Measurements from ENCODE around the gene GPC1. TPM values are rescaled to one million over a fixed set of nuclear protein-coding genes. Genes with fewer than 3 reads are reported as not detected.

Gene GPC1
- polyA plus RNA-seq, 6 donors from 2014 or later, result 0.12 to 0.47 (median 0.36) TPM; not detected in 1

DNA sequence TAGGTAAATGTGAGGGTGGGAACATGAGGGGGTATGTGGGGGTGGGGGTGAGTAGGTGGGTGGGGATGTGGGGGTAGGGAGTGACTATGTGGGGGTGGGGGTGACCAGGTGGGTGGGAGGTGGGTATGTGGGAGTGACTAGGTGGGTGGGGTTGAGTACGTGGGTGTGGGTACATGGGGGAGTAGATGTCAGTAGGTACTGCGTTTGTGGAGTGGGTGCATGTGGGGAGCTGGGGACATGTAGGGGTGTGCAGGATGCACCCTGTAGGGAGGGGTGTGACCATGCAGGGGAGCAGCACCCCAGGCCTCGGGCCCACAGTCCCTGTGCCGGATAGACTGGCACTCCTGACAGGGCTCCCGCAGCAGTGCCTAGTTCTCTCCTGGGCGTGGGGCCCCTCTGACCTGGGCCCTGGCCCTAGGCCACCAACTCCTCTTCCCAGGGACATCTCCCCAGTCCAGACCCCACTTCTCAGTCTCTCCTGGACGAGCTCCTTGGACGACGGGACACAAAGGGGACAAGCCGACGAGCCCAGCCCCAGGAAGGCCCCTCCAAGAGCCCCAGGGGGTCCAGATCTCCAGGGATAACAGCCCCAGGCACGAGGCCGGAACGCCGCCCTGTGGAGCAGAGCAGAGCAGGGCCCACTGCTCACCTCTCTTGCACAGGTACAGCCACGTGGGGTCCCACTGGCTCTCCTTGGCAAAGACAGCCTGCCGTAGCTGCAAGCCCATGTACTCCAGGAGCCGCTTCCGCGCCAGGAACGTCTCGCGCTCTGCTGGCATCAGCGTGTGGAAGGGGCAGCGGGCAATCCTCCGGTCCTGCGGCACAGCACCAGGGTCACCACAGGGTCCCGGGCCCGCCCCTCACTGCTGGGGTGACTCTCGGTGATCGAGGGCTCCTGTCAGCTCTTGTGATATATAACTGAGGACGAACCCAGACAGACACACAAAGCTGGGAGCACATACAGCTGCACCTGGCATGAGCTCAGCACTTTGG, 64.1 kb downstream of the GPC1 start:
- DNase-seq (no peak), ATAC-seq (ENCODE audit: low read depth in 2 of 2) (no peak)
- no peak overlapping the region for H3K27ac Mint-ChIP-seq
- peaks cover 0 to 11% (median 2%) of the 10 kb centered on the region in 3 donors for H3K4me1 Mint-ChIP-seq
- H3K36me3 Mint-ChIP-seq, result peaks cover 15 to 40% of the 10 kb centered on the region in 2 donors
- H3K9me3 Mint-ChIP-seq, result peaks cover 0 to 7% (median 4%) of the 10 kb centered on the region in 7 donors
- H3K4me3 Mint-ChIP-seq, result no peak overlapping the region
- no peaks in the 10 kb centered on the region for H3K27me3 Mint-ChIP-seq

DNA sequence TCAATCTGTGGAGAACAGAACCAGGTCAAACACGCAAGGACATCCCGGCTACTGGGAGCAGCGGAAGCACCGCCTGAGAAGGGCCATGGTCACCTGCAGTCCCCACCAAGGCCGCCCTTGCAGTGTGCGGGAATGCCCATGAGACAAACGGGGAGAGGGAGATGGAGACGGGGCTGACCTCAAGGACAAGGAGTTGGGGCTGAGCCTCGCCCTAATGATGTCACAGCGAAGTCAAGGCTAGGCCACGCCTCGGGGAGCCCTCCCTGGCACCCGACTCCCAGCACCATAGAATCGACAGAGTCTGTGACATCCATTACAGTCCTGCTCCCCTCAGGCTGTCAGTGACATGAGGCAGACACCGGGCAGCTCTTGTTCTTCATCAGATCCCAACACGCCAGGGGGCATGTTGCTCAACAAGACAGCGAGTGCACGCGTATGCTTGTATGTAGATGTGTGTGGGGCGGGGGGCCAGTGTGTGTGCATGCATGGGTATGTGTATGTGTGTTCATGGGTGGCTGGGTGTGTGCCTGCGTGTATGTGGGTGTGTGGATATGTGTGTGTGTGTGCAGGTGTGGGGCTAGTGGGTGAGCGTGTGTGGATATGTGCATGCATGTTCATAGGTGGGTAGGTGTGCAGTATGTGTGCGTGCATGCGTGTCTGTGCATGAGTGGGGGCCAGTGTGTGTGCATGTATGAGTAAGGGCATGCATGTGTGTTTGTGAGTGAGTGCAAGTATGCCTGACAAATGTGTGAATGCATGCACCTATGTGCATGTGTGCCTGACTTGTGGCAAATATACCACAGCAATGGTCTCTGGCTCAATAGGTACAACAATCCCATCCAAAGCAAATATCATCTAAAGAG, 65.3 kb downstream of the GPC1 start:
- peaks cover 12 to 33% of the 10 kb centered on the region in 2 donors for H3K36me3 Mint-ChIP-seq

DNA sequence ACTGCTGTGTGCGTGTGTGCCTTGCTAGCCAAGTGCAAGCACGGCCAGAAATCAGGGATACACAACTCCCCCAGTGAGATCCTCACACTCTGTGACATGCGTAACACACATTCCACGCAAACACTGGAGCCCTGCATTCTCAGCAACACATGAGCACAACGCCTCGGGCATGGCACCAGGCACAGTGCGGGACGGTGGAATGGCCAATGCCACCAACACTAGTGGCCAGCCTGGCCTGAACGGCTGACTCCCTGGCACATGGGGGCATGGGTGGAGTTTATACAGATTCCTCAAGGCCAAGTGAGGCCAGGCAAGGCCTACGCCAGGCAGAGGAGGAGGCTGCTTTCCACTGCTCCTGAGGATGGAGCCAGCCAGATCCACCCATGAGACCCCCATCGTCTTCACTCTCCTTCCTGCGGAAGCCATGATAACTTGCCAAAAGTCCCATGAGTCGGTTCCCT, 66.1 kb downstream of the GPC1 start:
- Mint-ChIP-seq H3K9me3 (no peaks in the 10 kb centered on the region), H3K36me3 (peaks cover 5 to 25% of the 10 kb centered on the region in 2 donors), H3K4me3 (no peak overlapping the region), H3K27ac (no peak overlapping the region), H3K4me1 (peaks cover 0 to 11% (median 2%) of the 10 kb centered on the region in 3 donors), H3K27me3 (no peaks in the 10 kb centered on the region)
- no peak for DNase-seq
- no peak for ATAC-seq (ENCODE audit: low read depth in 2 of 2)

More for the DNA sequence above, 65.3 kb downstream of the GPC1 start:
- Mint-ChIP-seq H3K27me3 (no peaks in the 10 kb centered on the region), H3K4me1 (peaks cover 0 to 11% (median 2%) of the 10 kb centered on the region in 3 donors), H3K4me3 (no peak overlapping the region), H3K27ac (peak overlapping the region in 2 of 6 donors; percentile 1 to 47), H3K9me3 (peaks cover 0 to 2% (median 0%) of the 10 kb centered on the region in 7 donors)
- DNase-seq, result no peak
- ATAC-seq (ENCODE audit: low read depth in 2 of 2), result no peak

DNA sequence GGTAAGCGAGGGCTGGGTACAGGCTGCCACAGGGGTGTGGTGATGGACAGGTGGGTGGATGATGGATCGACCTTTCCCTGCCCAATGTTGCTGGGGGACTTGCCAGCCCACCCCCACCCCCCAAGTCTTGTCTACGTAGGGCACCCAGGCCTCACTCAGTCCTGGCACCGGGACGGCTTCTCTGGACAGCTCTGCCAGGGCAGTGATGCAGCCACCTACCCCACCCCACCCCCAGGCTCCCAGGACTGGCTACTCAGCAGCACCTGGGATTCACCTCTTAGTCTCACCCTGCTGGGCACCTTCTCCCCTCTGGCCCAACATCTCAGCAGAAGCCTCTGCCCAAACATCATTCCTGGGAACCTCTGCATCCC, 66.6 kb downstream of the GPC1 start:
- no peak overlapping the region for H3K4me3 Mint-ChIP-seq
- H3K27me3 Mint-ChIP-seq, result no peaks in the 10 kb centered on the region
- DNase-seq, result no peak
- no peaks in the 10 kb centered on the region for H3K9me3 Mint-ChIP-seq
- peaks cover 0 to 11% (median 2%) of the 10 kb centered on the region in 3 donors for H3K4me1 Mint-ChIP-seq
- H3K36me3 Mint-ChIP-seq, result peaks cover 5 to 23% of the 10 kb centered on the region in 2 donors
- no peak for ATAC-seq (ENCODE audit: low read depth in 2 of 2)
- H3K27ac Mint-ChIP-seq, result no peak overlapping the region

DNA sequence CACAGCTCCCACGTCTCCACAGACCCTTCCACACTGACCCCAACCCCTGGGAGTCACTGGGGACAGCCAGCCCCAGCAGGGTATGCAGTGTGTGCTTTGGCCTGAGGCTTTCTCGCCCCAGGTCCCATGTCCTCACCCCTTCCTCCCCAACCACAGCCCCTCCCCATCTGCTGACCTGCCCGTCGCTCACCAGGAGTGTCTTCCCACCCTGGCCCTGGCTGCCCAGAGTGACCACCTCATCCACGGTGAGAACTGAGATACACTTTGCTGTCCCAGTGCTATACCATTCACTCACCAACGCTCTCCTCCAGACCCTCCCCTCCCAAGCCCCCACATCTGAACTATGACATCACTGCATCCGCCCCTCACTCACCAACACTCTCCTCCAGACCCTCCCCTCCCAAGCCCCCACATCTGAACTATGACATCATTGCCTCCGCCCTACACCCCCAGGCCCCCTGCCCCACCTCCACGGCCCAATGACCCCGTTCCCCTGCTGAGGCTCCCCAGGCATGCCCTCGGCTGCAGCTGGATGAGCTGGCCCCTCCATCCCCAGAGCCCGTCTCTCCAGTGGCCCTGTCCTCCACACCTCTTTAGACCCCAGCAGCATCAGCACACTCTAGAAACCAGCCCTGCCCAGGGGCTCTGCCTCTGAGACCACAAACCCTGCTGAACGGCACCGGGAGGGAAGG, 67.1 kb downstream of the GPC1 start:
- DNase-seq, result no peak
- Mint-ChIP-seq H3K4me3 (no peak overlapping the region), H3K4me1 (peaks cover 0 to 11% (median 2%) of the 10 kb centered on the region in 3 donors), H3K9me3 (no peaks in the 10 kb centered on the region), H3K27me3 (no peaks in the 10 kb centered on the region), H3K27ac (no peak overlapping the region), H3K36me3 (peaks cover 5 to 18% of the 10 kb centered on the region in 2 donors)
- no peak for ATAC-seq (ENCODE audit: low read depth in 2 of 2)

DNA sequence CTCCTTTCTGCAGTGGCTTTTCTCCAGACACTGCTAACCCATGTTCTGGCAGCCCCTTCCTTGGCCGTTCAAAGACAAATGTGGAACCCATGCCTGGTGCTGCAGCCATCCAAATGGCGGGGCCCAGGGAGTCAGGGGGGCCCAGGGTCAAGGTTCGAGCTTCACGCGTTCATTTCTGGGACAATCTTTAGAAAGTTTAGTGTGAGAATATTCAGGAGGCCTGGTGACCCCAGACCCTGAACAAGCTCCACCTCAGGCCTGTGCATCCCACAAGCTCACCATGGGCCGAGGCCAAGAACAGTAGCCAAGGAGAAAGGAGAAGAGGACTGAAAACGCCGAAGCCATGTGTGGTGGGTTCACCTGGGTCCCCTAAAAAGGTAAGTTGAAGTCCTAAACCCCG, 67.9 kb downstream of the GPC1 start:
- Mint-ChIP-seq H3K27me3 (no peaks in the 10 kb centered on the region), H3K4me1 (peaks cover 0 to 11% (median 2%) of the 10 kb centered on the region in 3 donors), H3K36me3 (peaks cover 6 to 12% of the 10 kb centered on the region in 2 donors), H3K27ac (no peak overlapping the region), H3K4me3 (no peak overlapping the region), H3K9me3 (no peaks in the 10 kb centered on the region)
- no peak for DNase-seq
- ATAC-seq (ENCODE audit: low read depth in 2 of 2), result no peak

DNA sequence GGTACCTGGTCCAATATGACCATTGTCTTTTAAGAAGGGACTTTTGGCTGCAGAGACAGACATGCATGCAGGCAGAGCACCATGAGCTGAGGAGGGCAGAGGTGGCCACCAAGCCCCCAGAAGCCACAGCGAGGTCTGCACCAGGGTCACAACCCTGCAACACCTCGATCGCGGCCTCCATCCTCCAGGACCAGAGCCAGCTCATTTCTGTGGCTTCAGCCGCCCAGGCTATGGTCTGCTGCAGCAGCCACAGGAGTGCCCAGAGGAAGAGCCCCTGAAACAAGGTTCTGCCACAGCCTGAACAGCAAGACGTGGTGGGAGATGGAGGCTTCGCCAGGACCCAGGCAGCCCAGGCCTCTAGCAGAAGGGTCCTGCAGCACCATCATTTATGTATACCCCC, 68.4 kb downstream of the GPC1 start:
- Mint-ChIP-seq H3K36me3 (peaks cover 8 to 13% of the 10 kb centered on the region in 2 donors), H3K4me1 (peaks cover 0 to 14% (median 2%) of the 10 kb centered on the region in 3 donors), H3K4me3 (no peak overlapping the region), H3K9me3 (peaks cover 0 to 3% (median 0%) of the 10 kb centered on the region in 7 donors), H3K27ac (peak overlapping the region in 1 of 6 donors; percentile 54), H3K27me3 (no peaks in the 10 kb centered on the region)
- ATAC-seq (ENCODE audit: low read depth in 2 of 2), result no peak
- DNase-seq, result no peak

DNA sequence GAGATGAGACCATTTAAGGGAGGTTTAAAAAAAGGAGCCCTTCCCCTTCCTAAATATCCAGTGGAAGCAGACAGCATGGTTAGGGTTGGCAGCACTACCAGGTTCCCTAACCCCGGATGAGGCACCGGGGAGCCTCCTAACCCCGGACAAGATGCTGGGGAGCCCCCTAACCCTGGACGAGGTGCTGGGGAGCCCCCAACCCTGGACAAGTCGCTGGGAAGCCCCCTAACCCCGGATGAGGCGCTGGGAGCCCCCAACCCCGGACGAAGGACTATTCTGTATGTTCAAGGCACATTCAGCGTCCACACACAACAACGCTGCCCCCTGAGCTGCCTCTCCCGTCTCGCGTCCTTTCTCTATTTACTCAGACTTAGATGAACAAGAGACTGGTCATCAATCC, 70.4 kb downstream of the GPC1 start:
- DNase-seq, result no peak
- Mint-ChIP-seq H3K4me3 (no peak overlapping the region), H3K27me3 (no peaks in the 10 kb centered on the region)

DNA sequence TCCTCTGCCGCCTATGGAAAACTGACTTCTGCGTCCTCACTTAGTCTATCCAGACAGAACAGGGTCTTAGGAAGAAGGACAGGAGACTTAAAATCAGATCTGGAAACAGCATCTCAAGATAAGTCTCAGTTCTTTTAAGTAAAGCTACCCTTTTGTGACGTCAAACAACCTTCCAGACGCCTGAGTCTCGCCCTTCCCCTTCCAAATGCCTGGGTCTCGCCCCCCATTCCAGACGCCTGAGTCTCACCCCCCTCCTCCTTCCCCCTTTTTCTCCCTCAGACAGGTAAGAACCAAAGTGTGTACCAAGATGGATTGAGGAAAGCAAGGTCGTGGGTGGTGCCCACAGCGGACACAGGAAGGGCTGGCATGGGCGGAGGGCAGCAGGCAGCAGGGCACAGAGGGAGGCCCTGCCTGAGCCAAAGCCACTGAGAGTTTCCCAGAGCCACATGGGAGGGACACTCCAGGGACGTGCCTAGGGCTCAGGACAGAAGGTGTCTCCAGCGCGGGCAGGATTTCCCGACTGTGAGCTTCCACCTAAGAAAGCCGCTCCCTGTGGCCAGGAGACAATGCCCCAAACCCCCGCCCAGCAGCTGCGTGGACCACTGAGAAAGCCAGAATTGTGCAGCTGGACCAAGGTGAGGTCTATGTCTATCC, 71.1 kb downstream of the GPC1 start:
- Mint-ChIP-seq H3K4me3 (no peak overlapping the region), H3K27ac (no peak overlapping the region), H3K4me1 (peaks cover 0 to 12% (median 4%) of the 10 kb centered on the region in 3 donors), H3K9me3 (peaks cover 0 to 5% (median 0%) of the 10 kb centered on the region in 7 donors), H3K27me3 (no peaks in the 10 kb centered on the region), H3K36me3 (peaks cover 6 to 23% of the 10 kb centered on the region in 2 donors)
- DNase-seq, result no peak
- ATAC-seq (ENCODE audit: low read depth in 2 of 2), result no peak

More for the DNA sequence above, 70.4 kb downstream of the GPC1 start:
- Mint-ChIP-seq H3K27ac (no peak overlapping the region), H3K9me3 (peaks cover 0 to 5% (median 0%) of the 10 kb centered on the region in 7 donors), H3K36me3 (peaks cover 6 to 21% of the 10 kb centered on the region in 2 donors), H3K4me1 (peaks cover 0 to 15% (median 4%) of the 10 kb centered on the region in 3 donors)
- ATAC-seq (ENCODE audit: low read depth in 2 of 2), result no peak

DNA sequence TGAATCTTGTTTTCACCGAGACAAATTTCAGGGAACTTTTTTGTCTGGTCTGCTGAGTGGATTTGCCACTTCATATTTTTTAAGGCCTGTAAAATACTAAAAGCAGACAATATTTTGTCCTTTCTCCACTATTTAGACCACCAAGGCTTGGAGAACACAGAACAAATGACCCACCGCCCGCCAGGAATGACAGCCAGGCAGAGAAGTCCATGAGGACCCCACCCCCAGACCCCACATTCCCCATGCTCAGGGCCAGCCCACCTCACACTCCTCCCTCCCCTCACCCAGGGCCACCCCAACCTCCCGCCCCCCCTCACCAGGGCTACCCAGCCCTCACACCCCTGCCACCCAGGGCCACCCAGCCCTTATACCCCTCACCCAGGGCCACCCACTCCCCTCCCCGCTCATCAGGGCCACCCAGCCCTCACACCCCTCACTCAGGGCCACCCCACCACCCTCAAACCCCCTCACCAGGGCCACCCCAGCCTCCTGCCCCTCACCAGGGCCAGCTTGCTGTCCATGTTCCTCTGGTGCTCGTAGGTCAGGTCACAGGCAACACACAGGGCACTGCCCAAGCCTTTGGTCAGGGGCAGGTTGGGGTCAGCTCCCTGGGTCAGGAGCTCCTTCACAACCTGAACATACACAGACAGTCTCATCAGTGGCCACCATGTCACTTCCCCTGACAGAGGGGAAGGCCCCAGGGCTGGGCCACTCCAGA, 71.8 kb downstream of the GPC1 start:
- Mint-ChIP-seq H3K36me3 (peaks cover 6 to 23% of the 10 kb centered on the region in 2 donors), H3K27ac (no peak overlapping the region), H3K4me1 (peaks cover 0 to 12% (median 4%) of the 10 kb centered on the region in 3 donors), H3K27me3 (no peaks in the 10 kb centered on the region), H3K9me3 (peaks cover 0 to 5% (median 0%) of the 10 kb centered on the region in 7 donors), H3K4me3 (no peak overlapping the region)
- no peak for ATAC-seq (ENCODE audit: low read depth in 2 of 2)
- DNase-seq, result no peak

DNA sequence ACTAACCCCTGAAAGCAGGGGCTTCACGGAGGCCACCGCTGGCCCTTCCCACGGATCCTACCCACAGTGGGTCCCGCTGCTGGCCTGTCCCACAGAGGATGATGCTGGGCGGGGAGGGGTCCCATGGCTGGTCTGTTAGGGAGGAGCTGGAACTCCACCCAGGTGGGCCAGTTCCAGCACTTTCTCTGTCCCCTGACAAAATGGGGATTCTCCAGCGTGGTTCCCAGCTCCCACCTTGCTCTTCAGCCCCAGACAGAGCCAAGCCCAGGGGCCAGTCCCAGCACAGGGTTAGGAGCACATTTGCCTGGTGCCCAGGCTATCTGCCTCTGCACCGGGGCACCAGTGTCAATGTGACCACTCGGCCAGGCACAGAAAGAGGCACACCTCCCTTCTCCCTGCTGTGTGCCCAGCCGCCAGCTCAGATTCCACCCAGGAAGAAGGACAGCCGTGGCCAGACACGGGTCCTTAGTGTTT, 72.4 kb downstream of the GPC1 start:
- Mint-ChIP-seq H3K4me1 (peaks cover 0 to 12% (median 4%) of the 10 kb centered on the region in 3 donors), H3K4me3 (peak overlapping the region in 1 of 8 donors; percentile 35), H3K9me3 (peaks cover 0 to 5% (median 0%) of the 10 kb centered on the region in 7 donors), H3K27me3 (no peaks in the 10 kb centered on the region), H3K36me3 (peaks cover 6 to 23% of the 10 kb centered on the region in 2 donors), H3K27ac (no peak overlapping the region)
- DNase-seq (no peak), ATAC-seq (ENCODE audit: low read depth in 2 of 2) (no peak)
